ENCODE measurements around the gene NIM1K.

DNA sequence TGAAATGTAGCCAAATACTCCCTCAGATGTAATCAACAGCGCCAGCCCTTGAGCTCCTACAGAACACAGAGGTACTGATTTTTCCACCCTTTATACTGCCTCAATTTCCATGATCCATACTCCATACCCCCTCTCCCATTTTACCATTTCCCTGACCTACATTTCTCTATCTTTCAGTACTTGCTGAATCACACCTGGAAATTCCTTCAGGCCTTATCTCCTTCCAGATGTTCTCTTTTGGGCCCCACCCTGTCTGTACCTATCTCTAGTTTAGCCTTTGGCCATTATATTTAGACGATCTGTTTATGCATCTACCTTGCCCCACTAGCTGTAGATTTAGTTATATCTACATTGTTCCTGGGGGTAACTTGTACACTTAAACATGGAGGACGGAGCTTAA is 5.5 kb downstream of the NIM1K start:
- no peak for TF ChIP-seq ELF1 (IDR thresholded peaks at IDR 0.05)
- TF ChIP-seq, protein P1, sequence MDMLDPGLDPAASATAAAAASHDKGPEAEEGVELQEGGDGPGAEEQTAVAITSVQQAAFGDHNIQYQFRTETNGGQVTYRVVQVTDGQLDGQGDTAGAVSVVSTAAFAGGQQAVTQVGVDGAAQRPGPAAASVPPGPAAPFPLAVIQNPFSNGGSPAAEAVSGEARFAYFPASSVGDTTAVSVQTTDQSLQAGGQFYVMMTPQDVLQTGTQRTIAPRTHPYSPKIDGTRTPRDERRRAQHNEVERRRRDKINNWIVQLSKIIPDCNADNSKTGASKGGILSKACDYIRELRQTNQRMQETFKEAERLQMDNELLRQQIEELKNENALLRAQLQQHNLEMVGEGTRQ (IDR thresholded peaks at IDR 0.05; ENCODE audit: borderline replicate concordance, low read depth, low read length), result no peak
- TF ChIP-seq, protein P2, sequence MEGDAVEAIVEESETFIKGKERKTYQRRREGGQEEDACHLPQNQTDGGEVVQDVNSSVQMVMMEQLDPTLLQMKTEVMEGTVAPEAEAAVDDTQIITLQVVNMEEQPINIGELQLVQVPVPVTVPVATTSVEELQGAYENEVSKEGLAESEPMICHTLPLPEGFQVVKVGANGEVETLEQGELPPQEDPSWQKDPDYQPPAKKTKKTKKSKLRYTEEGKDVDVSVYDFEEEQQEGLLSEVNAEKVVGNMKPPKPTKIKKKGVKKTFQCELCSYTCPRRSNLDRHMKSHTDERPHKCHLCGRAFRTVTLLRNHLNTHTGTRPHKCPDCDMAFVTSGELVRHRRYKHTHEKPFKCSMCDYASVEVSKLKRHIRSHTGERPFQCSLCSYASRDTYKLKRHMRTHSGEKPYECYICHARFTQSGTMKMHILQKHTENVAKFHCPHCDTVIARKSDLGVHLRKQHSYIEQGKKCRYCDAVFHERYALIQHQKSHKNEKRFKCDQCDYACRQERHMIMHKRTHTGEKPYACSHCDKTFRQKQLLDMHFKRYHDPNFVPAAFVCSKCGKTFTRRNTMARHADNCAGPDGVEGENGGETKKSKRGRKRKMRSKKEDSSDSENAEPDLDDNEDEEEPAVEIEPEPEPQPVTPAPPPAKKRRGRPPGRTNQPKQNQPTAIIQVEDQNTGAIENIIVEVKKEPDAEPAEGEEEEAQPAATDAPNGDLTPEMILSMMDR (IDR thresholded peaks at IDR 0.05), result no peak
- no peak for TF ChIP-seq RXRA (IDR thresholded peaks at IDR 0.05; ENCODE audit: borderline replicate concordance, low read depth)
- TF ChIP-seq NRF1 (IDR thresholded peaks at IDR 0.05; ENCODE audit: low read depth, low read length), result no peak
- TF ChIP-seq, protein P3, sequence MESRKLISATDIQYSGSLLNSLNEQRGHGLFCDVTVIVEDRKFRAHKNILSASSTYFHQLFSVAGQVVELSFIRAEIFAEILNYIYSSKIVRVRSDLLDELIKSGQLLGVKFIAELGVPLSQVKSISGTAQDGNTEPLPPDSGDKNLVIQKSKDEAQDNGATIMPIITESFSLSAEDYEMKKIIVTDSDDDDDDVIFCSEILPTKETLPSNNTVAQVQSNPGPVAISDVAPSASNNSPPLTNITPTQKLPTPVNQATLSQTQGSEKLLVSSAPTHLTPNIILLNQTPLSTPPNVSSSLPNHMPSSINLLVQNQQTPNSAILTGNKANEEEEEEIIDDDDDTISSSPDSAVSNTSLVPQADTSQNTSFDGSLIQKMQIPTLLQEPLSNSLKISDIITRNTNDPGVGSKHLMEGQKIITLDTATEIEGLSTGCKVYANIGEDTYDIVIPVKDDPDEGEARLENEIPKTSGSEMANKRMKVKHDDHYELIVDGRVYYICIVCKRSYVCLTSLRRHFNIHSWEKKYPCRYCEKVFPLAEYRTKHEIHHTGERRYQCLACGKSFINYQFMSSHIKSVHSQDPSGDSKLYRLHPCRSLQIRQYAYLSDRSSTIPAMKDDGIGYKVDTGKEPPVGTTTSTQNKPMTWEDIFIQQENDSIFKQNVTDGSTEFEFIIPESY (IDR thresholded peaks at IDR 0.05; ENCODE audit: borderline replicate concordance, low read depth), result no peak
- TF ChIP-seq, protein P4, sequence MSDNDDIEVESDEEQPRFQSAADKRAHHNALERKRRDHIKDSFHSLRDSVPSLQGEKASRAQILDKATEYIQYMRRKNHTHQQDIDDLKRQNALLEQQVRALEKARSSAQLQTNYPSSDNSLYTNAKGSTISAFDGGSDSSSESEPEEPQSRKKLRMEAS (IDR thresholded peaks at IDR 0.05; ENCODE audit: low read depth), result no peak
- TF ChIP-seq POLR2AphosphoS5 (IDR thresholded peaks at IDR 0.05; ENCODE audit: low read depth, low read length), result no peak
